ENCODE measurements around the gene IL17RC.
"Not testable (repeated sequence)": the region's sequence is repeated elsewhere in the genome, so short reads cannot be mapped to it uniquely, and the experiment has no call there.

The IL17RC gene

DNA sequence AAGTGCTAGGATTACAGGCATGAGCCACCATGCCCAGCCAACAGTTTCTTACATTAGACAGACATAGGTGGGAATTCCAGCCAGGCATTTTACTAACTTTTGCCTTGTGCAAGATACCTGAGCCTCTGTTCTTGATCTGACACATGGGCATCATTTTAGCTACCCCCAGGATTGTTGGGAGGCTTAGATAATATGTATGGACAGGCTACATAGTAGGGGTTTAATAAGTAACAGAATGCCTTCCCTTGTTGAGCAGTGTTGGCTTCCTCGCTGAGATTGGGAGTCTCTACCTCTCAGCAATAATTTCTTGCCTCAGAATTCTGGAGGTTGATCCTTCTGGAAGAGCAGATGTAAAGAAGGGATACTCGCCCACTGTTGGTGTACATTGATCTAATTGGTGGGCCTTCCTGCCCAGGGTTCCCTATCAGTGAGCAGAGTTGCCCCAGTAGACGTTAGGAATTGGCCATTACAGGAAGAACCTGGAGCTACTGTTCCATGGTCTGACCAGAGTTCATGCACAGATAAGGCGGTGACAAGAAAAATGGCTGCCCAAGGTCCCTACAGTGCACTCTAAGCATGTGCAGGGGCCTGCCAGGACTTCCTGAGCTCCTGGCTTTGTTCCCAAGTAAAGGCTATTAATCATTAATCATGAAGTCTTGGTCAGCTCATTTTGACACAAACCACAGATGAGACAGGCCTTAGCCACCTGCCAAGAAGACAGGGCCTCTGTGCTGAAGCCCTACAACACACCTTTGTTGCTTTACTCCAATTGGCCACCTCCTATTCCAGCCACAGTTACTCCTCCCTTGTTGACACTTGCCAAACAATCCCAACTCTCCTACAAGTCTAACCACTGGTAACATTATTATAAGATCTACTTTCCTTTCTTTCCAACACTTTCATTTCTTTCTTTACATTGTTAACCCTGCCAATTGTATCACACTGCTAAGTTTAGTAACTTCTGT is 19.2 kb upstream of the IL17RC start:
- TF ChIP-seq, protein P1, sequence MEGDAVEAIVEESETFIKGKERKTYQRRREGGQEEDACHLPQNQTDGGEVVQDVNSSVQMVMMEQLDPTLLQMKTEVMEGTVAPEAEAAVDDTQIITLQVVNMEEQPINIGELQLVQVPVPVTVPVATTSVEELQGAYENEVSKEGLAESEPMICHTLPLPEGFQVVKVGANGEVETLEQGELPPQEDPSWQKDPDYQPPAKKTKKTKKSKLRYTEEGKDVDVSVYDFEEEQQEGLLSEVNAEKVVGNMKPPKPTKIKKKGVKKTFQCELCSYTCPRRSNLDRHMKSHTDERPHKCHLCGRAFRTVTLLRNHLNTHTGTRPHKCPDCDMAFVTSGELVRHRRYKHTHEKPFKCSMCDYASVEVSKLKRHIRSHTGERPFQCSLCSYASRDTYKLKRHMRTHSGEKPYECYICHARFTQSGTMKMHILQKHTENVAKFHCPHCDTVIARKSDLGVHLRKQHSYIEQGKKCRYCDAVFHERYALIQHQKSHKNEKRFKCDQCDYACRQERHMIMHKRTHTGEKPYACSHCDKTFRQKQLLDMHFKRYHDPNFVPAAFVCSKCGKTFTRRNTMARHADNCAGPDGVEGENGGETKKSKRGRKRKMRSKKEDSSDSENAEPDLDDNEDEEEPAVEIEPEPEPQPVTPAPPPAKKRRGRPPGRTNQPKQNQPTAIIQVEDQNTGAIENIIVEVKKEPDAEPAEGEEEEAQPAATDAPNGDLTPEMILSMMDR (IDR thresholded peaks at IDR 0.05; ENCODE audit: low read depth, low read length), result no peak
- DNase-seq (ENCODE audit: extremely low read depth, low read depth), result no peak

DNA sequence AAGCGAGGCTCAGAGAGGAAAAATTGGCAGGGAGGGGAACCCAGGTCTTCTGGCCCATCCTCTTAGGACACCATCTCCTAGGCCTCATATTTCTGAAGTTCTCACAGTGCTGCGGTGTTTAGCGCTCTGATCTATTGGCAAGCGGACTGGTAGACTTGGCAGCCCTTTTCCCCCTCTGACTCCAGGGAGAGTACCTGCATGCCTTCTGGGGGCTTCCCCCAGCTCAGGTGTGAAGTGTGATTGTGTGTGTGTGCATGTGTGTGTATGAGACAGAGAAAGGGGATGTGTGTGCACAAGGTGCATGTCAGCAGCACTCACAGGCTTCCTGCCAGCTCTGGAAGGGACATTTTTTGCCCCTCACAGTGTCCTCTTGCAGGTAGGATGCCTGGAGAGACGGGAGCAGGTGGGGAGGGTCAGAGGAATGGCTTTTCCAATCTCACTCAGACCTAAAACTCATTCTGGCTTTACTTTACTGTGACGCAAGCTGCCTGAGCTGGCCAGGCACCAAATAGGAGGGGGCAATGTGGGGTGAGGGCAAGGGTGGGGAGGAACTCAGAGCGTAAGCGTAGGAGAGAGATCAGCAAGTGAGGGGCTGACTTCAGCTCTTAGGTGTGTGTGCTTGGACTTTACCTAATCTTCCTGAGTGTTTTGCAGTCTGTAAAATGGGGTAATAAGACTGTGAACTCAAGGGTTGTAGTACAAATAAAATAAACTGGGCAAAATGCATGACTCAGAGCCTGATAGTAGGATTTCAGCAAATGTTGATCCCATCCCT is 18.2 kb upstream of the IL17RC start:
- no peak for DNase-seq (ENCODE audit: extremely low read depth, low read depth)
- TF ChIP-seq, protein P1 (IDR thresholded peaks at IDR 0.05; ENCODE audit: low read depth, low read length), result no peak

DNA sequence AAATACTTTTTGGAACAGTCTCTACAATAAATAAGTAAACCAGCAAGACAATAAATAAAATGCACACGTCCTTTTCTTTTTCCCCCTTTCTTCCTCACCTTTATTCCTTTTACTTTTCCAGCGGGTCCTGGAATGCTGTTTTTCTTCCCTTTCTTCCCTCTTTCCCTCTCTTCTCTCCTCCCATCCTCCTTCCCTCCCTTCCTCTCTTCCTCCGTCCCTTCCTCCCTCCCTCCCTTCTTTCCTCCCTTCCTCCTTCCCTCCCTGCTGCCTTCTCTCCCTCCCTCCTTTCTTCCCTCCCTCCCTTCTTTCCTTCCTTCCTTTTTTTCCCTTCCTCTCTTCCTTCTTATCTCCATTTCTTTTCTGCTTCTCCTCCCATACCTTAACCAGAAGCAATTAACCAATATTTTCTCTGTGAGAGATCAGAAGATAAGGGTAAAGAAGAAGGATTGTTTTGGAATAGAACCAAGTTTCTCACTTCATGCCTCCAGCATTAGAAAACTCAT is 17.6 kb upstream of the IL17RC start:
- TF ChIP-seq, protein P1 (IDR thresholded peaks at IDR 0.05; ENCODE audit: low read depth, low read length), result no peak
- DNase-seq (ENCODE audit: extremely low read depth, low read depth), result no peak

DNA sequence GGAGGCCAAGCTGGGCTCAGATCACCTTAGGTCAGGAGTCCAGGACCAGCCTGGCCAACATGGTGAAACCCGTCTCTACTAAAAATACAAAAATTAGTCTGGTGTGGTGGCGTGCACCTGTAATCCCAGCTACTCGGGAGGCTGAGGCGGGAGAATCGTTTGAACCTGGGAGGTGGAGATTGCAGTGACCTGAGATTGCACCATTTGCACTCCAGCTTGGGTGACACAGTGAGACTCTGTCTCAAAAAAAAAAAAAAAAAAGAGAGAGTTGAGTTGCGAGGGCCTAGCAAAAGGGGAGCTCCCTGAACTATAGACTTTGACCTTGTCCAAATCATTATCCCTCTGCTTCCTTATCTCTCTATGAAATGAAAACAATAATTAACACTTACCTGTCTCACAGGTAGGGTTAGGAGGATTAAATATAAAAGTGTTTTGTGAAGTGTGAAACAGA is 15.9 kb upstream of the IL17RC start:
- DNase-seq (ENCODE audit: extremely low read depth, low read depth), result not testable (repeated sequence)

DNA sequence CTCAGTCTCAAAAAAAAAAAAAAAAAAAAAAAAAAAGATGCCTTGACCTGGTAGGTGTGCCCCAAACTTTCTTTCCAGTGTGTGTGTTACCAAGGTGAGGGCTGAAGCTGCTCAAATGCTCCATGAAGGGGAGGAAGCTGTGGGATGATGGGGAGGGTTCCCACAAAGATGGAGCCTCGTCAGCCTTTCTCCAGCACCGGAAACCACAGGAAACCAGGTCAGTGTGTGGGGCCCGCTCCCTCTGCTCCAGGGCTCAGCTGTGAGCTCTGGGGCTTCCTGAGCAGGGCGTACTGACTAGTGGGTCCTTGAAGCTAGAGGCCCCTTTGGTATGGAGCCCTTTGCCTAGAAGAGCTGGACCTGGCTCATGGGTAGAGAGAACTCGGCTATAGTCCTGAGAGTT is 14.9 kb upstream of the IL17RC start:
- TF ChIP-seq, protein P1 (IDR thresholded peaks at IDR 0.05; ENCODE audit: low read depth, low read length), result no peak
- no peak for DNase-seq (ENCODE audit: extremely low read depth, low read depth)

DNA sequence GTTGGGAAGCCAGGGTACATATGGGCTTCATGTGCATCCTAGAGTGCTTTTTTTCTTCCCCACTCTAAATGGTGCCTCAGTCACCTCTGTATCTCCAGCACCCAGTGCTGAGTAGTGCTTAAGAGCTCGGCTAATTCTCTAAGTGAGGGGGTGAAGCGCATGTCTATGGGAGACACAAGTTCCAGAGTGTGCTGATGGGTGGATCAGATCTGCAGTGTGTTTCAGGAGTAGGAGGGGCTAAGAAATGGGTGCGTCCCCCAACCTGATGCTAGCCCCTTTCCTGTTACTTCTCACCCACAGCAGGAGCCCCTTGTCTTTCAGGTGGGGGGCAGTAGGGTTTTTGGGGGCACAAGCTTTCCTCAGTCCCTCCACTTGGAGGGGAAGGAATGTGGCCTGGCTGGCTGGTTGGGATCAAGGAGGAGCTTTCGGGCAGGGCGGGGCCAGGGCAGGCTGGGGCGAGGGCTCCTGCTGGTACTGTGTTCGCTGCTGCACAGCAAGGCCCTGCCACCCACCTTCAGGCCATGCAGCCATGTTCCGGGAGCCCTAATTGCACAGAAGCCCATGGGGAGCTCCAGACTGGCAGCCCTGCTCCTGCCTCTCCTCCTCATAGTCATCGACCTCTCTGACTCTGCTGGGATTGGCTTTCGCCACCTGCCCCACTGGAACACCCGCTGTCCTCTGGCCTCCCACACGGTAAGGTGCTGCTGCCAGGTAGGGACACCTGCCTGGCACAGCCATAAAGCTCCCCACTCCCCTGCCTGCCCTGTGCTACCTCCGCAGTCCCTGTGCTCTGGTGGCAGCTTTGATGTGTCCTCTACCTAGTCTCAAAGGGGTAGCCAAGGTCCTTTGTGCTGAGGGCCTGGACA is 14.3 kb upstream of the IL17RC start, which contains the start of gene IL17RE:
TSS of gene IL17RE (plus strand) at position 477 of the 866 bp plus-strand sequence. CDS start at position 562, 85 bp downstream.
- TF ChIP-seq, protein P1 (IDR thresholded peaks at IDR 0.05; ENCODE audit: low read depth, low read length), result no peak
- DNase-seq (ENCODE audit: extremely low read depth, low read depth), result no peak

DNA sequence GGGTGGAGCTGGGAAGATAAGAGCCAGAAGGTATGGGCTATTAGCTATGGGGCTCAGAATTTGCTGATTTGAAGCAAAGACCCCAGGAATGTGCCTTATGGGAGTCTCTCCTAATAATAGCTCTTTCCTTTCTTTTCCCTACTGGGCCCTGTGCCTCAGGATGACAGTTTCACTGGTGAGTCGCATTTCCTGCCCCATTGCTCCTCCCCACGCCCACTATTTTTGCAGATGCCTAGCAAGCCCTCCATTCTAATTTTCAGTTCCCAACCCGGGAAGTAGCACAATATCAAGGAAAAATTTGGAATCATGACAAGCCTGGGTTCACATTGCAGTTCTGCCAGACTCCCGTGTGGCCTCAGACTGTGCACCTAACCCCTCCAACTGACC is 13.7 kb upstream of the IL17RC start:
- no peak for DNase-seq (ENCODE audit: extremely low read depth, low read depth)
- TF ChIP-seq, protein P1 (IDR thresholded peaks at IDR 0.05; ENCODE audit: low read depth, low read length), result no peak

Measured in AG09319 (cell line).